ENCODE measurements around the gene PIP5K1C.
"Not testable (repeated sequence)": the region's sequence is repeated elsewhere in the genome, so short reads cannot be mapped to it uniquely, and the experiment has no call there.

The PIP5K1C gene

GRCh38 chr19:3644351-3645066, 55.8 kb downstream of the PIP5K1C start:
- DNase-seq (ENCODE audit: low read depth) = no peak

DNA sequence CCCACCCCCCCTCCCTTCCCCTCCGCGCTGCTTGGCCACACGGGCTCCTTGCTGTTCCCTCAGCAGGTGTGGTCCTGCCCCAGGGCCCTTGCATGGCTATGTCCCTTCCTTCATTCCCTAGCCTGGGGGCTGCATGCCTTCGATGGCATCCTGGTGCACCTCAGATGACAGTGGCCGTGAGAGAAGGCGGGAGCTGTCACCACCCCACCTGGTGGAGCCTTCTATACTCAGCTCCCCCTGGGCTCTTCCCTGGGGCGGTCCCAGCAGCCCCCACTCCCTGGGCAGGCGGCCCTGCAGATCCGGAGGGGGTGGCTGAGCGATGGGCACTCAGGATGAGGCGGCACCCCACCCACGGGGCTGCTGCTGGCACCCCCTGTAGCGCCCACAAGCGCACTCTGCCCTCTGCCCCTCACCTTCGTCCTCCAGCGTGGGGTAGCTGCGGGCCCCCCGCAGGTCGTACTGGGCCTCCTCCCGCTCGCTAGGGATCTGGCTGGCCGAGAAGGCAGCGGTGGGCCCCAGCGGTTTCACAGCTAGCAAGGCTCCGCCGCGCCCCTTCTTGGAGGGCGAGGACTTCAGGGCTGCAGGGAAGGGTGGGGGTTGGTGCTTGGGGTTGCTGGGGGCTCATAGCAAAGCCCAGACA, 56.5 kb downstream of the PIP5K1C start:
- no peak for DNase-seq (ENCODE audit: low read depth)

- DNase-seq (ENCODE audit: low read depth) = no peak
Measured at GRCh38 chr19:3642987-3643673, 57.1 kb downstream of the PIP5K1C start.

DNA sequence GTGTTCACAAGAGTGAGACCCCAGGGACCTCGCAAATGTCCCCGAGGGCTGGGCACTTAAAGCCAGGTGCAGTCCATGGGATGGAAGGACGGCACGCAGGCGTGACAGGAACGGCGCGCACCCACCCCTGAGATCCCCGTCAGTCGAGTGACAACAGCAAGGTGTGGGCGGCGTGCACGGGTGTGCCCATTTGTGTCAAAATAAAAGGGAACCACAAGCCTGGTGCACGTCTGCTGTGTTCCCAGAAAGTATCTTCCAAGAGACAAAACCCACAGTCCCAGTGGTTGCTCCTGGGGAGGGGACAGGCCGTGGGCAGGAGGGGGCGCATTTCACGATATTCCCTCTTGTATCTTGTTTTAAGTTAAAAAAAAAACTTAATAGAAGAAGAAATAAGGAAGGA, 58.0 kb downstream of the PIP5K1C start:
- no peak for DNase-seq (ENCODE audit: low read depth)

DNA sequence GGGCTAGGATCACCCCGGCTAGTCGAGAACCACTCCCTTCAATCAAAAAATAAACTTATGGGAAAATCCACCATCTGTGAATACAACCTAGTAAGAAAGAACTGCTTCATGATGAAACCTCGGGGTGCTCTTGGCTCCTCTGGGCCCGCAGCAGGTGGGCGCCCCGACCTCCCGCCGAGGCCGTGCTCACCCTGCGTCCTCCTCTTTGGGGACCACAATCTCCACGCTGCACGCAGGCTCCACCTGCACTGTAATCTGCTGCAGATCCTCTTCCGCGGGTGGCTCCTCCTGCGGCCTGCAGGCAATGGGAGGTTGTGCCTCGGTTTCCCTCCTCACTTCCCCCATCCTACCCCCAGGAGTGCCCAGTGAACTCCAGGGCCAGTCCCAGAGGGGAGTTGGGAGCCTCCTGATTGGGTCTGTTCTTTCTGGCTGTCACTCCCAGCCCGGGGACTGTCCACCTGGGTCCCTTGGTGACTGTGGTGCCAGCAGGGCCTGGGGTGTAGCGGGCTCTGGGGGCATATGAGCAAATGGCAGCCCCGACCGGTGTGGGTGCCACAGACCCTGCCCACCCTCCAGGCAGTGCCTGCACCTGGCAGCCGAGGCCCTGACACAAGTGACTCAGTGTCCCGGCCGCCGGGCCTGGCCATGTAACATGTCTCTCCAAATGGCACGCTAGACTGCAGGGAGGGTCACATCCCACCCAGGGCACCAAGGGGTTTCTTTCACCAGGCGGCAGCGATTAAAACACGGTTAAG, 58.6 kb downstream of the PIP5K1C start:
- no peak for DNase-seq (ENCODE audit: low read depth)

DNA sequence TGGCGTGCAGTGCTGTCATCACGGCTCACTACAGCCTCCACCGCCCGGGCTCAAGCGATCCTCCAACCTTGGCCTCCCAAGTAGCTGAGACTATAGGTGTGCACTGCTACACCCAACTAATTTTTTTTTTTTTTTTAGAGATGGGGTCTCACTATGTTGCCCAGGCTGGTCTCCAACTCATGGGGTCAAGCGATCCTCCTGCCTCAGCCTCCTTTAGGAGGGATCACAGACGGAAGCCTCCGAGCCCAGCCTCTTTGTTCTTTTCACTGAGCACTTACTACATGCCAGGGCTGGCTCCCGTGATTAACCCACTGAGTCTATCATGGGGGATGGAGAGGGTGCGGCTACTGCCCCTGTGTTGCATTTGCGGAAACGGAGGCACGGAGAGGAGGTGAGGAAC, 60.8 kb downstream of the PIP5K1C start:
- no peak for DNase-seq (ENCODE audit: low read depth)

DNA sequence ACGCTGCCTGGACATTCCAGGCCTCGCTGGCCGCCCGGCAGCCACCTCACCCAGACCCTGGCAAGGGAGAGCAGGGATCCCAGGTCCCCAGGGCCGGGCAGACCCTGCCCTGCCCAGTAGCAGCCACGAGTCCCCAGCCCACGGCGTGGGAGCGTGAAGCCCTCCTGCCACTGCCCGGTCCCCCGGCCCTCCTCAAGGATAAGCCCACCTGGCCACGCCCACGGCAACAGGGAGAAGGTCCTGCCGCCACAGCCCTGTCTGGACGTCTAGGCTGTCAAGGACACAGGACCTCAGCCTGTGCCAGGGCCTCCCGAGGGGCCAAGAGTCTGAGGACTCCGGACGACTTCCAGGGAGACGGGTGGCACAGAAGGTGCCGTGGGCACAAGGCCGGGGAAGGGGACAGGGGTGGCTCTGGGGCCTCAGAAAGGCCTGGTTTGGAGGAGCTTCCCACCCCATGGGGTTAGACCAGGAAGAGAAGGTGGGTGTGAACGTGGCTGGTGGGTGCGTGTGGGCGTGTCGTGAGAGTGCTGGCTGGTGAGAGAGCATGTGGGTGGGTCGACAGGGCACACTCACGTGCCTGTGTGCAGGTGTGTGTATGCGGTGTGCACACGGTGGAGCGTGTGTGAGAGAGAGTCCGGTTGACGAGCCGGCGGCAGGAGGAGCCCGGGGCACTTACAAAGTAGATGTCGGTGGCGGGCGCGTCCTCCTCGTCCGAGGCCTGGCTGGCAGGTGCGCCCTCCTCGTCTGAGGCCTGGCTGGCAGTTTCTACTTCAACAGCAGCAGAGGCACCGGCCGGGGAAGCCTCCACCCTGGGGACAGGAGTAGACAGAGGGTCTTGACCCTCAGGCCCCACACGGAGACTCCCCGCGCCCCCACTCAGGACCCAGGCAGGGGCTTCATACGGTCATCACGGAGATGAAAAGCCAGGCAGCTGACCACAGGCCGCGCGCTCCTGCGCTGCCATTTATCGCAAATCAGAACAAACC, 61.8 kb downstream of the PIP5K1C start:
- DNase-seq (ENCODE audit: low read depth) = no peak

DNA sequence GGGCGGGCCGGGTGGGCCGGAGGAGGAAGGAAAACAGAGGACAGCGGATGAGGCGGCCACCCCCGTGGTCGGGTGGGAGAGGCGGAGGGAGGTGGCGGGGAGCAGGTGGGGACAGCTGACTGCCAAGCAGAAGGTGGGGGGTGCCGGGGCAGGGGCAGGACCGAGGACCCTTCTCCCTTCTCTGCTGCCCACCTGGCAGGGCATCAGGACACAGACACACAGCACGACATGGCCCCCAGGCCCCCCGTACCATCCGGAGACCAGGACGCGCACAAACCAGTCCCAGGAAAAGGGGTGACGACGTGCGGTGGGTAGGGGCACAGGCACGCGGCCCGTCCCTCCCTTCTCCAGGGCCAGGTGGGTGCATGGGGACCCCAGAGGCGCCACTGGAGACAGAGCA, 62.6 kb downstream of the PIP5K1C start:
- no peak for DNase-seq (ENCODE audit: low read depth)

GRCh38 chr19:3636962-3637361, 63.3 kb downstream of the PIP5K1C start:
- no peak for DNase-seq (ENCODE audit: low read depth)

GRCh38 chr19:3636506-3636905, 63.8 kb downstream of the PIP5K1C start:
- no peak for DNase-seq (ENCODE audit: low read depth)

GRCh38 chr19:3634496-3635045, 65.7 kb downstream of the PIP5K1C start:
- DNase-seq (ENCODE audit: low read depth) = no peak

DNA sequence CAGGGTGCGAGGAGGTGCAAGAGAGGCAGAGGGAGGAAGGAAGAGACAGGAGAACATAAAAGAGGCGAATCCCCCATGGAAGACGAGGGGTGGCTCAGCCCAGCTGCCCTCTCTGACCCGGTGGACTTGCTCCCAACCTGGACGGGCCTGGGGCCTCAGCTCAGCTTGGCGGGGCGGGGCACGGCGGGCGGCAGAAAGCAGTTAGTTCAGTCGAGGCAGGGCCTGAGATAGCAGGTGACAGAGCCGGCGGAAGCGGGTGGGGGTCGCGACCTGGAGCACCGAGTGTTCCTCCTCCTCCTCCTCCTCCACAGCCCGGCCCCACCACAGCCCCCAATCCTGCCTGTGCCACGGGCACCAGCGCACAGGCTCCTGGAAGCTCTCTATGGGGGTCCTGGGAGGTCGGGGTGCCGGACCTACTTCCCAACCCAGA, 66.7 kb downstream of the PIP5K1C start:
- no peak for DNase-seq (ENCODE audit: low read depth)

- DNase-seq (ENCODE audit: low read depth) = no peak
Measured at GRCh38 chr19:3632739-3633558, 67.3 kb downstream of the PIP5K1C start.

DNA sequence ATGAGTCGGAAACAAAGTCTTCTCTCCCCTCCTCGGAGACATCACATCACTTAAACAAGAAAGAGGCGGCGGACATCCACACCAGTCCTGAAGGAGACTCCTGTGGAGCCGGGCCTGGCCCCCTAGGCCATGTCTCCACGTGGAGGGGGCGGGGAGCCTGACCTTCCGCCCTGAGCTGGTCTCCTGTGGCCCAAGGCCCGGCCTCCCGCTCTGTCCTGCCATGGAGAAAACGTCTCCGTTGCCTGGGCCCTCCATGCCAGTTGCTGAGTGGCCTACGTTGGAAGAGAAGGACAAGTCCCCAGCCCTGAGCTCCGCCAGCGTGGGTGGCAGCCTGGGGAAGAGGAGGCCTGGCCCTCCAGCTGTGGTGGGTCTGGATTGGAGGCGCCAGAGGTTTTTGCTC, 68.2 kb downstream of the PIP5K1C start:
- no peak for DNase-seq (ENCODE audit: low read depth)

GRCh38 chr19:3631053-3631861, 69.0 kb downstream of the PIP5K1C start:
- DNase-seq (ENCODE audit: low read depth) = no peak

GRCh38 chr19:3628766-3629165, 71.5 kb downstream of the PIP5K1C start:
- DNase-seq (ENCODE audit: low read depth) = not testable (repeated sequence)

GRCh38 chr19:3627351-3627723, 72.9 kb downstream of the PIP5K1C start:
- no peak for DNase-seq (ENCODE audit: low read depth)

DNA sequence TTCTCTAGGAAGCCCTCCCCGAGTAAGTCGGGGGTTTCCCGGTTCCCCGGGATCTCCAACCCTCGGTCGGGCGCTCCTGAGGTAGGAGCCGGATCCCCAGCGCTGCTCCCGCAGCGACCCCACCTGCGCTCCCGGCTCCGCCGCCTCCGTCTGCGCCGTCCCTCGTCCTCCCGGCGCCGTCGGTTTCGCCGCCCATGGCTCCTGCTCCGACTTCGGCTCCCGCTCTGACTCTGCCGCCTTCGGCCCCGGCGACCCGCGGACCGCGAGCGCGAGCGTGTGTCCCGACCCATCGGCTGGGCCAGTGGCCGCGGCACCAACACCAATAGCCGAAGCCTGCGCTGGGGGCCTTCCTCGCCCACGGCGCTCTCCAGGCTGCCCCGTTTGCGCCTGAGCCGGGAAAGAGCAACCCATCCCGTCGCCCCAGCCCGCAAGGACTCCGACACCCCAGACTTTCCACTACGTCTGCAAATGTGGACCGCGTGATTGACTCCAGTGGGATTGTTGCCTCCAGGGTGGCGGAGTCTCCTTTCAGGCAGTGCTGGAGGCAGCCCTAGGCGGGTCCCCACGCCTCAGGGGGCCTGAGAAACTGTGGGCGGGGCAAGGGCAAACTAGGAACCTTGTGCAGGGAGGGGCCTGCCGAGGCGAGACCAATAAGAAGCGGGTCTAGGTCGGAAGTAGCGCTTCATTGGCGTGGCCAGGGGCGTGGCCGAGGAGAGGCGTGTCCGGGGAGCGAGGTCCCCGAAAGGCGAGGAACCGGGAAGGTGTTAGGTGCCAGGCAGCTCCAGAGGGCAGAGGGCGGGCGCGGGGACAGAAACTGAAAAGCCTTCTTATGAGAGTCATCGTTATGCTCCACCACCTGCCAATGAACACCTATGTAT, 73.6 kb downstream of the PIP5K1C start, which contains the start of gene CACTIN:
Gene CACTIN, minus strand, starts transcription at position 318 of the 878 bp plus-strand sequence. Its CDS starts 28 bp downstream, at position 290.
- DNase-seq (ENCODE audit: low read depth) = peak; percentile 85
